GM10266 (cell line): Measurements from ENCODE around the gene PSMB7.

Experiments
- DNase-seq: peaks from one replicate; pipeline ENCODE4 v3.0.0; 2012; ENCODE audit errors: extremely low spot score
- TF ChIP-seq, protein P1 (sequence below): IDR thresholded peaks from 2 replicates; pipeline ENCODE4 v1.5.1; 2012; ENCODE audit warnings: mild to moderate bottlenecking, low read depth; ENCODE audit not compliant: control insufficient read depth, insufficient read depth; ENCODE audit errors: missing control alignments

Gene PSMB7

DNA sequence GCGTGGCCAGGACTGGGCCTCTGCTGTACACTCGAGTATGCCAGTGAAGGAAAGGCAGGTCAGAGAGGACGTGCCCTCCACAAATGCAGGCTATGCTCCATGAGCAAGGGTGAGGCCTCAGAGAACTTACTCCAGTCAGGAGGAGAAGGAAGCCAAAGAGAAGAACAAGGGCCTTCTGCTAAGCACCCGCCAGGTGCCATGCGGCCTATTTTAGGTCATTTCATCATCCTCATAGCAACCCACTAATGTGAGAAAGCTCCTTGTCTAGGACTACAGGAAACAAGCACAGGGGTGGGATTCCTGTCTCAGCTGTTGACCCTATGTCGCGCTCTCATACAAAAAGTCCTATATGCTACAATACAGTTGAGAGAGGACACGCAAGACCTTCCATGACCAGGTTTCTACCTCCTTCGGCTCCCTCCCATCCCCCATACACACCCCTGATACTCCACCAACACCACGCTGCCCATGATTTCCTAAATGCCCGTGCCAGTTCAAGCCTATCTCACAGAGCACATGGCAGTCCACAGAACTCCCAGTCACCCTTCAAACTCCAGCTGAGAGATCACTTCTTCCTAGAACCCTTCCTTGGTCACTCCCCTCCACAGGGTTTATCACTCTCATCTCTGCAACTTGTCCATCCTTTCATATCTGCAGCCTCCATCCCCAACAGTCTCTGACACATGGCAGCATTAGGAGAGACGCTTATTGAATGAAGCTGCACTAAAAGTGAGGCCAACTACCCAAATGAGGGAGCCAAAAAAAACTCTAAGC is 26.8 kb downstream of the PSMB7 start:
- DNase-seq = no peak
- TF ChIP-seq, protein P1, sequence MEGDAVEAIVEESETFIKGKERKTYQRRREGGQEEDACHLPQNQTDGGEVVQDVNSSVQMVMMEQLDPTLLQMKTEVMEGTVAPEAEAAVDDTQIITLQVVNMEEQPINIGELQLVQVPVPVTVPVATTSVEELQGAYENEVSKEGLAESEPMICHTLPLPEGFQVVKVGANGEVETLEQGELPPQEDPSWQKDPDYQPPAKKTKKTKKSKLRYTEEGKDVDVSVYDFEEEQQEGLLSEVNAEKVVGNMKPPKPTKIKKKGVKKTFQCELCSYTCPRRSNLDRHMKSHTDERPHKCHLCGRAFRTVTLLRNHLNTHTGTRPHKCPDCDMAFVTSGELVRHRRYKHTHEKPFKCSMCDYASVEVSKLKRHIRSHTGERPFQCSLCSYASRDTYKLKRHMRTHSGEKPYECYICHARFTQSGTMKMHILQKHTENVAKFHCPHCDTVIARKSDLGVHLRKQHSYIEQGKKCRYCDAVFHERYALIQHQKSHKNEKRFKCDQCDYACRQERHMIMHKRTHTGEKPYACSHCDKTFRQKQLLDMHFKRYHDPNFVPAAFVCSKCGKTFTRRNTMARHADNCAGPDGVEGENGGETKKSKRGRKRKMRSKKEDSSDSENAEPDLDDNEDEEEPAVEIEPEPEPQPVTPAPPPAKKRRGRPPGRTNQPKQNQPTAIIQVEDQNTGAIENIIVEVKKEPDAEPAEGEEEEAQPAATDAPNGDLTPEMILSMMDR = no peak

DNA sequence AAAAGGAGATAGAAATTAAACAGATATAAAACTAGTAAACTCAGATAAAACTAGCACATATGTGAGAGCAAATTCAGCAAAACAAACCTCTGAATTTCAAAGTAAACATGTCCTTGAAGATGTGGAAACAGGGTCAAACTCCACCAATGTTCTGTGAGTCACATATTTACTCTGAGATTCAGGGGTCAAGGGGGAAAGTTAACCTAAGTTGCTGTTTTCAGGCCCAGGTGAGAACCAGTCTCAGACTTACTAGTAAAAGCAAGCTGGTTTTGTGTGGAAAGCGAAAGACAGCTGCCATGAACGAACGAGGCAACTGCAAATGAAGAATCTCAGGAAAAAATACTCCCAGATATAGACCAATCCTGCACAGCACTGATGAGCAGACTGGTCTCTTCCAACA is 29.0 kb downstream of the PSMB7 start:
- TF ChIP-seq, protein P1 = no peak
- no peak for DNase-seq

DNA sequence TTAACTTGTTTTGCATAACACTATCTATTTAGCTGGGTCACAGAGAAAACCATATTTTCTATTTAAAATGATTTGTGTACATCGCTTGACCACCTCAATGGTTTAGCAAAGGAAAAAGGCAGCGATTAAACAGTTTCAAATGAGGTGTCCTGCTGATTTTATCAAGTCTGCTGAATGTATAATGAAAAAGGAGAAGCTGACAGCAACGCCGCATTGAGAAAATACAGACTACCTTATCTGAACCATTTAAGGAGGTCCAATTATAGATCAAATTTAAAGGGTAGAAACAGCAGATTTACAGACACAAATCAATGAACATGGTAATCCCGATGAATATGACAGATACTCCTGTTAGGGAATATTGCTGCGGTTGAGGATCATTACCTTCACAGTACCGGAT is 29.6 kb downstream of the PSMB7 start:
- TF ChIP-seq, protein P1 = no peak
- no peak for DNase-seq

DNA sequence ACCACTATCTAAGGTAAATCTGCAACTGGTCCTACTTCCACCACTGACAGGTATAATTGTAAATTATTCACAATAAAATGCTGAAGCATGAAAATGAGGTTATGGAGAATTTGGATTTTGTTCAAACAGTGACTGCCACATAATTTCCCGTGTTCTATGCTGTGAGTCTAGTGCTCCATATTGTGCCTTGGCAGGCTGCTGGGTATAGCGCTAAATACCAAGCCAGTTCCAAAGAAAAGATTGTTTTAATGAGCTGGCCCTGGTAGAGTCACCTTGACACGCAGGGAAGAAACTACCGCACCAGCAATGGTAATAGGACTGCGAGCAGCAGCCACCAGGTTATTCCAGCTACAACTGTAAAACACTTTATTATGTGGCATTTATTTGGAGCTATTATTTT is 30.4 kb downstream of the PSMB7 start:
- DNase-seq = no peak
- TF ChIP-seq, protein P1 = no peak

DNA sequence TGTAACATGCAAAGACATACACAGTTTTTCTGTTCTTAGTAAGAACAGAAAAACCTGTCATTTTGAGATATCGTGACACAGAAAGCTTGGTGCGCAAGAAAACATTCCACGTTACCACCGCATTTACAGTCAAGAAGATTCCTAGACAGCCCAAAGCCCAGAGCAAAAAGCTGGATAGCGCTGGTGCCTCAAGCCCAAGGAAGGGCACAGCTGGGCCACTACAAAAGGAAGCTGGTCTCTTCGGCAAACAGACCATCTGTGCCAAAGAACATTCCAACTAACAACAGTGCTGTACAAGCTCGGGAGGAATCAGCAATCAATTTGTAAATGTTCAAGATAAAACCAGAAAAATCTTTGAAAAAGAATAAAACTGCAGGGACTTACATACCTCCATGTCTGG is 31.0 kb downstream of the PSMB7 start:
- no peak for DNase-seq
- TF ChIP-seq, protein P1 = no peak

DNA sequence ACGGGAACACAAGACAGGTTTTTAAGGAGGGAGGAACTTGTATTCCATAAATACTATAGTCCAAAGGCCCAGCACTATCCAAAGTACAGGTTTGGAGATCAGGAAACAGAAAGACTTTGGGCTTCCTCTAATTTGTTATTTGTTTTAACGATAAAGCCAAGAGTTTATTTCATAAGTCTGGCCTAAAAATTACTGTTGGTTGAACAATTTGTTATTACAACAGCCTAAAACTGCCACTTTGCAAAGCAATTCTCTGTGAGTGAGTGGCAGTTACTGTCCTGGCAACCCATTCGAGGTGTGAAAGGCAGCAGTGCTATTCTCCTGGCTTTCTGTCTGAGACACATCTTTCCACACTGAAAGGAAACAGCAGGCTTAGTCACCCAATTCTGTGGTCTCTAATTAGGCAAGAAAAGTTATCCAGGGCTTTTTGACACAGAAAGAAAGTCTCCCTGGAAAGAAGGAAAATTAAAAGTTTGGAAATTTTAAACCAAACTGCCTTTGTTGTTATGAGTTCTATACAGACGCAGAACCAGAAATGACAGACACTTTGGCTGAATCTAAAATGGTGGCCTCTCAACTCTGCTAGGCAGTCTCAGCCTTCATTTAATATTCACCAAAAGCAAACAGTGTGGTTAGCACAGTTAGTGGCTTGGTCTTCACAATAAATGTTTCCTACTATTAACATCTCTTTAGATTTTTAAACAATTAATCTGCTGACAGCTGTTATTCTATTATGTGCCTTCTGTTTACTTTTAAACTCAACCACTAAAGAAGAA is 33.9 kb downstream of the PSMB7 start:
- DNase-seq = no peak
- TF ChIP-seq, protein P1 = no peak
